ENCODE data around the gene EIF4G3. TPM values are rescaled to one million over a fixed set of nuclear protein-coding genes. Genes with fewer than 3 reads are reported as not detected.

The EIF4G3 gene
- total and polyA plus RNA-seq, 3 experiments from 2014 or later, result 13.0 to 51.3 (median 46.8) TPM

DNA sequence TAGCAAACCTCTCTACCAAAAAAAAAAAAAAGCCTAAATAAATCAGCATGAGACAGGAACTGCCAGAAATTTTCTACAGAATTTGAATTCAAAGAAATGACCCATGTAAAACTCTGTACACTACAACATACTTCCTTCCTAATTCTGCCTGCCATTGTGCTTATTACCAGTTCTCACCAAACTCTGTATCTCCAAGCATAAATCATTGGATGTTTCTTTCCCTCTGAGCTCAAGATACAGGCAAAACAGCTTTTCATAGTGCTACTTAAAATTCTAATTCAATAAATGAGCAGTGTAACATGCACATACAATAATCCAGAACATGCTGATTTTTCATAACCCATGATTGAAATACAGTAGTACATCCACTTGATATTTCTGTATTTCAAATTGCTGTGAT lies 87.0 kb downstream of the EIF4G3 start:
- Histone ChIP-seq H3K27ac (ENCODE audit: low read depth, low read length) (no peak overlapping the region), H3K27me3 (ENCODE audit: insufficient read depth, low read length, poor library complexity, severe bottlenecking) (no peaks in the 10 kb centered on the region), H3K36me3 (ENCODE audit: insufficient read depth, low read length) (no peaks in the 10 kb centered on the region), H3K4me1 (ENCODE audit: insufficient read depth, low read length) (no peaks in the 10 kb centered on the region), H3K9me3 (ENCODE audit: low read length) (no peaks in the 10 kb centered on the region), H3K4me3 (ENCODE audit: low read length) (no peak overlapping the region)
- H3K4me1 Mint-ChIP-seq, result peaks cover 3 to 8% (median 7%) of the 10 kb centered on the region in 3 donors
- ChIA-PET POLR2A (no interaction called here), CTCF (no interaction called here)
- DNase-seq, result no peak
- H3K27ac Mint-ChIP-seq, result peak overlapping the region in 2 of 8 donors; percentile 37 to 48
- no peak overlapping the region for H3K4me3 Mint-ChIP-seq
- no peaks in the 10 kb centered on the region for H3K27me3 Mint-ChIP-seq
- H3K36me3 Mint-ChIP-seq, result peaks cover 11 to 36% (median 13%) of the 10 kb centered on the region in 3 donors
- H3K9me3 Mint-ChIP-seq, result peaks cover 0 to 2% (median 0%) of the 10 kb centered on the region in 5 donors

DNA sequence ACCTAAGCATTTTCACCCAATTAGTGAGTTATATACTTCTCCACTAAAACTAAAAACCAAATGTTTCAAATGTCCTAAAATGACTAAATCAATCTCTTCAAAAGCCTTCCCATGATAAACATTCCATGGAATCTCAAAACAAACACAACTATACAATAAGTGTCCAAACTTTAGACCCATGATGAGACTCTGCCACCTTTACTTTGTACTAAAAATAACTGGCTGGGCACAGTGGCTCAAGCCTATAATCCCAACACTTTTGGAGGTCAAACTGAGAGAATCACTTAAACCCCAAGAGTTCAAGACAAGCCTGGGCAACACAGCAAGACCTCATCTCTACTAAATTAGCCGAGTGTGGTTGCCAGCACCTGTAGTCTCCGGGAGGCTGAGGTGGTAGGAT lies 87.4 kb downstream of the EIF4G3 start:
- ChIA-PET POLR2A (no interaction called here), CTCF (no interaction called here)
- H3K27me3 Mint-ChIP-seq, result no peaks in the 10 kb centered on the region
- no peaks in the 10 kb centered on the region for H3K4me1 ChIP-seq (ENCODE audit: insufficient read depth, low read length)
- H3K4me3 ChIP-seq (ENCODE audit: low read length), result no peak overlapping the region
- H3K27ac ChIP-seq (ENCODE audit: low read depth, low read length), result no peak overlapping the region
- H3K27ac Mint-ChIP-seq, result no peak overlapping the region
- H3K36me3 Mint-ChIP-seq, result peaks cover 10 to 37% (median 14%) of the 10 kb centered on the region in 3 donors
- no peak overlapping the region for H3K4me3 Mint-ChIP-seq
- H3K27me3 ChIP-seq (ENCODE audit: insufficient read depth, low read length, poor library complexity, severe bottlenecking), result no peaks in the 10 kb centered on the region
- no peaks in the 10 kb centered on the region for H3K36me3 ChIP-seq (ENCODE audit: insufficient read depth, low read length)
- no peak for DNase-seq
- H3K9me3 Mint-ChIP-seq, result peaks cover 0 to 2% (median 0%) of the 10 kb centered on the region in 5 donors
- peaks cover 7 to 12% (median 9%) of the 10 kb centered on the region in 3 donors for H3K4me1 Mint-ChIP-seq
- H3K9me3 ChIP-seq (ENCODE audit: low read length), result no peaks in the 10 kb centered on the region

DNA sequence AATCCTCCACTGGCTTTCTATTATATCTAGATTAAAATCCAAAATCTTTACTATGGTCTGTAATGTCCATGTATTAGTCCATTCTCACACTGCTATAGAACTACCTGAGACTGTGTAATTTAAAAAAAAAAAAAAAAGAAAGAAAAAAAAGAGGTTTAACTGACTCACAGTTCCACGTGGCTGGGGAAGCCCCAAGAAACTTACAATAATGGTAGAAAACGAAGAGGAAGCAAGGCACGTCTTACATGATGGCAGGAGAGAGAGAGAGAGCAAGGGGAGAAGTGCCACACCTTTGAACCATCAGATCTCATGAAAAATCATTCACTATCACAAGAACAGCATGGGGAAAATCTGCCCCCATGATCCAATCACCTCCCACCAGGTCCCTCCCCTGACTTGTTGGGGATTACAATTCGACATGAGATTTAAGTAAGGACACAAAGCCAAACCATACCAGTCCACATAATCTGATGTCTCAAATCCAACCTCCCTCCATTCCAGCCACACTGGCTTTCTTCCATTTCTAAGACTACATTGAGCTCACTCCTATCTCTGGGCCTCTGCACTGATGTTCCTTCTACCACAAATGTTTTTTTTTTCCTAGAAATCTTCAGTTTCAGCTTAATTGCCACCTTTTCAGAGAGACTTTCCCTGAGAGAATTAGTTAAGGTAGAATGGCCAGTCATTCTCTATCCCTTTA lies 92.4 kb downstream of the EIF4G3 start:
- H3K27me3 Mint-ChIP-seq, result no peaks in the 10 kb centered on the region
- CTCF ChIA-PET, result no interaction called here

DNA sequence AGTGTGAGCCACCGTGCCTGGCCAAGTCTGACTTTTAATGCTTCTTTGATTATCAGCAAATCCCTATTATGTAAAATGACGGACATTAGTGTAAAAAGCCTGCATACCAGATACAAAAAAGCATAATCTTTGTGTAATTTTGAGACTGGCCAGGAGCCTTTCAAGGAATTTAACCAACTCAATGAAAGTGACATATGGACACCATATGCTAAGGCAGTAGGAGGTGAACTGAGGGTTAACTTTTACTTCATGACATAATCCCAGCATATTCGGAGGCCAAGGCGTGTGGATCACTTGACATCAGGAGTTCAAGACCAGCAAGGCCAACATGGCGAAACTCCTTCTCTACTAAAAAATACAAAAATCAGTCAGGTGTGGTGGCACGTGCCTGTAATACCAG lies 94.6 kb downstream of the EIF4G3 start:
- DNase-seq, result no peak
- POLR2A ChIA-PET, result no interaction called here
- H3K4me1 ChIP-seq (ENCODE audit: insufficient read depth, low read length), result no peaks in the 10 kb centered on the region
- H3K4me1 Mint-ChIP-seq, result peaks cover 6 to 13% (median 10%) of the 10 kb centered on the region in 3 donors
- no peaks in the 10 kb centered on the region for H3K9me3 ChIP-seq (ENCODE audit: low read length)
- CTCF ChIA-PET, result no interaction called here
- H3K36me3 Mint-ChIP-seq, result peaks cover 0 to 28% (median 19%) of the 10 kb centered on the region in 3 donors
- H3K36me3 ChIP-seq (ENCODE audit: insufficient read depth, low read length), result no peaks in the 10 kb centered on the region
- no peak overlapping the region for H3K27ac ChIP-seq (ENCODE audit: low read depth, low read length)
- H3K4me3 ChIP-seq (ENCODE audit: low read length), result no peak overlapping the region
- H3K4me3 Mint-ChIP-seq, result no peak overlapping the region
- H3K27me3 Mint-ChIP-seq, result no peaks in the 10 kb centered on the region
- H3K9me3 Mint-ChIP-seq, result no peaks in the 10 kb centered on the region
- no peaks in the 10 kb centered on the region for H3K27me3 ChIP-seq (ENCODE audit: insufficient read depth, low read length, poor library complexity, severe bottlenecking)
- H3K27ac Mint-ChIP-seq, result no peak overlapping the region

More for the DNA sequence above, 92.4 kb downstream of the EIF4G3 start:
- H3K4me3 ChIP-seq (ENCODE audit: low read length), result no peak overlapping the region
- H3K9me3 ChIP-seq (ENCODE audit: low read length), result no peaks in the 10 kb centered on the region
- no peaks in the 10 kb centered on the region for H3K27me3 ChIP-seq (ENCODE audit: insufficient read depth, low read length, poor library complexity, severe bottlenecking)
- Mint-ChIP-seq H3K36me3 (peaks cover 3 to 32% (median 19%) of the 10 kb centered on the region in 3 donors), H3K4me1 (peaks cover 6 to 10% (median 8%) of the 10 kb centered on the region in 3 donors), H3K9me3 (no peaks in the 10 kb centered on the region), H3K27ac (peak overlapping the region in 5 of 8 donors; percentile 18 to 74 (median 48)), H3K4me3 (no peak overlapping the region)
- H3K27ac ChIP-seq (ENCODE audit: low read depth, low read length), result no peak overlapping the region
- no peaks in the 10 kb centered on the region for H3K36me3 ChIP-seq (ENCODE audit: insufficient read depth, low read length)
- H3K4me1 ChIP-seq (ENCODE audit: insufficient read depth, low read length), result no peaks in the 10 kb centered on the region
- POLR2A ChIA-PET, result no interaction called here
- no peak for DNase-seq

DNA sequence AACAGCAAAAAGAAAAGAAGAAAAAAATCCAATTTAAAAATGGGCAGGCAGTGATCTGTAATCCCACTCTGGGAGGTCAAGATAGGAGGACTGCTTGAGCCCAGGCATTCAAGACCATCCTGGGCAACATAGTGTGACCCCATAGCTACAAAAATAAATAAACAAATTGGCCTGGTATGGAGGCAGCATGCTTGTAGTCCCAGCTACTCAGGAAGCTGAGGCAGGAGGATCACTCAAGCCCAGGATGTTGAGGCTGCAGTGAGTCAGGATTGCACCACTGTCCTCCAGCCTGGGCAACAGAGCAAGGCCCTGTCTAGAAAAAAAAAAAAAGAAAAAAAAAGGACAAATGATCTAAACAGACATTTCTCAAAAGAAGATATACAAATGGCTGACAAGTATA lies 99.6 kb downstream of the EIF4G3 start:
- no peaks in the 10 kb centered on the region for H3K9me3 ChIP-seq (ENCODE audit: low read length)
- H3K27me3 ChIP-seq (ENCODE audit: insufficient read depth, low read length, poor library complexity, severe bottlenecking), result no peaks in the 10 kb centered on the region
- no peaks in the 10 kb centered on the region for H3K36me3 ChIP-seq (ENCODE audit: insufficient read depth, low read length)
- Mint-ChIP-seq H3K4me1 (peaks cover 7 to 16% (median 14%) of the 10 kb centered on the region in 3 donors), H3K4me3 (no peak overlapping the region), H3K36me3 (peaks cover 0 to 21% (median 10%) of the 10 kb centered on the region in 3 donors), H3K9me3 (no peaks in the 10 kb centered on the region), H3K27me3 (no peaks in the 10 kb centered on the region), H3K27ac (peak overlapping the region in 2 of 8 donors; percentile 14 to 32)
- no peaks in the 10 kb centered on the region for H3K4me1 ChIP-seq (ENCODE audit: insufficient read depth, low read length)
- ChIA-PET POLR2A (no interaction called here), CTCF (no interaction called here)
- no peak for DNase-seq
- H3K4me3 ChIP-seq (ENCODE audit: low read length), result no peak overlapping the region
- H3K27ac ChIP-seq (ENCODE audit: low read depth, low read length), result no peak overlapping the region

DNA sequence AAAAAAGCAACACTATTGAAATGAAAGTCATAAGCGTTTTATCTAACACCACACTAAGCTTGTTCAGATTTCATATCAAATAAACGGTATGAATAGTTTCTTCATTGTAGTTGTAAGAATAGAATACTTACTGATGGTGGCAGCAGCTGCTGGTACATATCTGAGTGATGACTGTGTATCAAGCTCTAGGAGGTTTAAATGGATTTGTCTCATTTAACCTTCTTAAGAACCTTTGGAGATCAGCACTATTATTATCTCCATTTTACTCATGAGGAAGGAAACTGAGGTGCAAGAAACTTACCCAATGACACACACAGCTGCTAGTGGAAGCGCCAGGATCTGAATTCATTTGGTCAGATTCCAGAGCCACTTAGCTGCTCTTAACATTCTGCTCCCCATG lies 104.0 kb downstream of the EIF4G3 start:
- H3K36me3 Mint-ChIP-seq, result peaks cover 0 to 16% (median 6%) of the 10 kb centered on the region in 3 donors
- no peaks in the 10 kb centered on the region for H3K4me1 ChIP-seq (ENCODE audit: insufficient read depth, low read length)
- peaks cover 6 to 16% (median 11%) of the 10 kb centered on the region in 3 donors for H3K4me1 Mint-ChIP-seq
- no peaks in the 10 kb centered on the region for H3K27me3 Mint-ChIP-seq
- H3K27ac Mint-ChIP-seq, result no peak overlapping the region
- no peak overlapping the region for H3K4me3 ChIP-seq (ENCODE audit: low read length)
- H3K36me3 ChIP-seq (ENCODE audit: insufficient read depth, low read length), result no peaks in the 10 kb centered on the region
- no peak for DNase-seq
- no peaks in the 10 kb centered on the region for H3K27me3 ChIP-seq (ENCODE audit: insufficient read depth, low read length, poor library complexity, severe bottlenecking)
- no peak overlapping the region for H3K4me3 Mint-ChIP-seq
- POLR2A ChIA-PET, result no interaction called here
- H3K27ac ChIP-seq (ENCODE audit: low read depth, low read length), result no peak overlapping the region
- no peaks in the 10 kb centered on the region for H3K9me3 Mint-ChIP-seq
- no peaks in the 10 kb centered on the region for H3K9me3 ChIP-seq (ENCODE audit: low read length)
- CTCF ChIA-PET, result no interaction called here

DNA sequence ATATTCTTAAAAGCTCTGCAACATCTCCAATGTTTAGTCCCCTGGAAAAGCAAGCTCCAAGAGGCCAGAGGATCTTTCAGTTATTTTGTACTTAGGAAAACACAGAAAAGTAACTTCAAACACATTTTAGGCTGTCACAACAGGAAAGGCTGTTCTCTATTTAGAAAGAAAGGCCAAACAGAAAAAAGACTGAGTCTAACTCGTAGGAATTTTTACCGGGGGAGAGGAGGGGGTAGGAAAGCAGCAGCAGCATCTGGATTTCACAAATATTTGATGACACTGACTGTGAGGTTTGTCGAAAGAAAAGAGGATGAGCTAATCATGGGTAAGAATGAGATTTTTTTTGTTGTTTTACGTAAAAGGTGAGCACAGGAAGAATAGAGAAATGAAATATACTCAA lies 107.1 kb downstream of the EIF4G3 start:
- Mint-ChIP-seq H3K27me3 (no peaks in the 10 kb centered on the region), H3K27ac (peak overlapping the region in 1 of 8 donors; percentile 34), H3K4me1 (no peaks in the 10 kb centered on the region), H3K9me3 (no peaks in the 10 kb centered on the region), H3K4me3 (no peak overlapping the region), H3K36me3 (peaks cover 0 to 11% (median 4%) of the 10 kb centered on the region in 3 donors)
- no peak for DNase-seq
- Histone ChIP-seq H3K27ac (ENCODE audit: low read depth, low read length) (no peak overlapping the region), H3K36me3 (ENCODE audit: insufficient read depth, low read length) (no peaks in the 10 kb centered on the region), H3K9me3 (ENCODE audit: low read length) (no peaks in the 10 kb centered on the region), H3K27me3 (ENCODE audit: insufficient read depth, low read length, poor library complexity, severe bottlenecking) (no peaks in the 10 kb centered on the region), H3K4me1 (ENCODE audit: insufficient read depth, low read length) (no peaks in the 10 kb centered on the region), H3K4me3 (ENCODE audit: low read length) (no peak overlapping the region)
- ChIA-PET POLR2A (no interaction called here), CTCF (no interaction called here)

DNA sequence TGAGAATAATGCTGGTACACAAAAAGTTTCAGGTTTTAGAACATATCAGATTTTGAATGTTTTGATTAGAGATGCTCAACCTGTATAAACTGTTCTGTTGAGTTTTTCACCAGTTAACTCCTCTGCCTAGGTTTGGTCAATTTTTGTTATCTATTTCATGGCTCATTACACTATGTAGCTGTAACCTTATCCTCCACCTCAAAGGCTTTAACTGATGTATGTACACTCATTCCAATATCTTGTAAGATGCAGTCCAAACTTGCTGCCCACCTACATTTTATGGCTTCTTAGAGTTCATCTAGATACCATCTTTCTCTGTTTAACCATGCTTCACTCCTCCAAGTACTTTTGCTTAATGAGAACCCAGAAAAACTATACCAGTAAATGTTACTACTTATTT lies 107.8 kb downstream of the EIF4G3 start:
- no peaks in the 10 kb centered on the region for H3K36me3 ChIP-seq (ENCODE audit: insufficient read depth, low read length)
- no peak overlapping the region for H3K27ac ChIP-seq (ENCODE audit: low read depth, low read length)
- CTCF ChIA-PET, result no interaction called here
- Mint-ChIP-seq H3K27me3 (no peaks in the 10 kb centered on the region), H3K4me1 (no peaks in the 10 kb centered on the region), H3K27ac (no peak overlapping the region), H3K36me3 (peaks cover 0 to 11% (median 4%) of the 10 kb centered on the region in 3 donors), H3K4me3 (no peak overlapping the region), H3K9me3 (no peaks in the 10 kb centered on the region)
- no peaks in the 10 kb centered on the region for H3K4me1 ChIP-seq (ENCODE audit: insufficient read depth, low read length)
- H3K4me3 ChIP-seq (ENCODE audit: low read length), result no peak overlapping the region
- no peaks in the 10 kb centered on the region for H3K27me3 ChIP-seq (ENCODE audit: insufficient read depth, low read length, poor library complexity, severe bottlenecking)
- POLR2A ChIA-PET, result no interaction called here
- no peaks in the 10 kb centered on the region for H3K9me3 ChIP-seq (ENCODE audit: low read length)
- no peak for DNase-seq
